CD4-positive, alpha-beta T cell treated with Interleukin-17A for 1 hour (primary cell): ENCODE results near the gene CARS2.

Experiments
- DNase-seq: peaks from one replicate; pipeline ENCODE4 v3.0.0-alpha.2; 2020

The CARS2 gene

GRCh38 chr13:110651726-110652230, 54.1 kb downstream of the CARS2 start:
- DNase-seq: no peak

- DNase-seq: no peak
Observed at GRCh38 chr13:110651271-110651670, 54.6 kb downstream of the CARS2 start.

DNA sequence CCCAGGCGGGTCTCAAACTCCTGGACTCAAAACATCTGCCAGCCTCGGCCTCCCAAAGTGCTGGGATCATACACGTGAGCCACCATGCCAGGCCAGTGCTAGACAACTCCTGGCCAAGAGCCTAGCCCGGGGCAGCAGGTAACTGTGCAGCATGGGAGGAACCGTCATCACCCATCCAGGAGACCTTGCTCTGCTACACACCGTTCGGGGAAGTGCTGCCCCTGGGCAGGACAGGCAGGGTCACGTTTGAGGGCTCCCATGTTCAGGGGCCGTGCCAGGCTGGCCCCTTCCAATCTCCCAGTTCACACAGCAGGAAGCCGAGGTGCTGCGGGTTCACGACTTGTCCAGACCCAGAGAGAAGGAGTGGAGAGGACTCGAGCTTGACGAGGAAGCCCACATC, 55.5 kb downstream of the CARS2 start:
- no peak for DNase-seq

DNA sequence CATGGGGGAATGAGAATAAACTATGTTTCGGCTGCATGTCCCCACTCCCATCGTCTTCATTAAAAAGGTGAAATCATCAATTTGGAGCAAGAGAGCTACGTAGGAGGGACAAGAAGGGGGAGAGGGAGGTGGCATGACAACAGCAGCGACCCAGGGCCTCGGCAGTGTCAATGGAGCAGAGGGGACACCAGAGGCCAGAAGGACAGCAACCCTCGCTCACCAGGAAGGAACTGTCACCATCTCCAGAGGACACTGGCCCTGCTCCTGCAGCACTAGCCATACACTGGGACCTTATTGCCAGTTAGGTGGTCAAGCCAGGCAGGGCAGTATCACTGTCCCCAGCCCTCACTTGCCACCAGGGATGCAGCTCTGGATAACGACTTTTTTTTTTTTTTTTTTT, 56.4 kb downstream of the CARS2 start:
- DNase-seq: no peak

DNA sequence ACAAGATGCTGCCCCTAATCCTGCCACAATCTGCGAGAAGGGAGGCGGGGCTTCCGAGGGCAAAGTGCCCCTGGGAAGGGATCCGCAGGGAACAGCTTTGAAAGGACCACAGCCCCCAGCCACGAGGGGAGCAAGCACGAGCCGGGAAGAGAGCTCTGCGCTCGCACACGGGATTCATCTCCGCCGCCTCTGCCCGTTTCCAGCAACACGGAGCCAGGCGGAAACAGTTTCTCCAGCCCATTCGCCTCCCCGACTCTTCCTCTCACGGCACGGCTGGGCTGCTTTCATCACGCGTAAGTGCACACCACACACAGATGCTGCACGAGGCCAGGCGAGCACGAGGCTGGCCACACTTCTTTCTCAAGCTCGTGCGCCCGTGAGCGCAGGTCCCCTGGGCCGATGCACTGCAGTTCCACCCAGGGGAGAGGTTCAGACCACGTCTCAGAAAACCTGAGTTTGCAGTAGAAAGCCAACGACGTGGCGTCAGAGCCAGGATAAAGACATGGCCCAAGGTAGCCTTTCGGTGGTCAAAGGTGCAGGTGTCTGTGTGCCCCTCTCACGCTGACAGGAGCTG, 57.0 kb downstream of the CARS2 start:
- DNase-seq: no peak

GRCh38 chr13:110648146-110648819, 57.6 kb downstream of the CARS2 start:
- DNase-seq: no peak

DNA sequence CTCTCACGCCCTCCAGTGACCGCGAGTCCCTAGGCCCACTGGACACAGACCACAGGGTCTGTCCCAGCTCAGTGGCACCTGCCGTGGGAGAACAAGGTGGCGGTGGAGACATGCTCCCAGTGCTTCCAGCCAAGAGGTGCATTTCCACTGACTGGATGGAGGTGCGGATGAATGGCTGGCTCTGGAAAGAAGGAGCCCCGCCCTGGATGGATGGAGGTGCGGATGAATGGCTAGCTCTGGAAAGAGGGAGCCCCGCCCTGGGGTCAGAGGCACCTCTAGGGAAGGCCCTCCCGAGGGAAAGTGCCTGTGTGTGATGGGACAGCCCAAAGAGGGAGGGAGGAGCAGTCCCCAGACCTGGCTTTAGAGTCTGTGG, 58.6 kb downstream of the CARS2 start:
- DNase-seq: no peak

GRCh38 chr13:110646442-110647364, 59.2 kb downstream of the CARS2 start:
- DNase-seq: no peak

DNA sequence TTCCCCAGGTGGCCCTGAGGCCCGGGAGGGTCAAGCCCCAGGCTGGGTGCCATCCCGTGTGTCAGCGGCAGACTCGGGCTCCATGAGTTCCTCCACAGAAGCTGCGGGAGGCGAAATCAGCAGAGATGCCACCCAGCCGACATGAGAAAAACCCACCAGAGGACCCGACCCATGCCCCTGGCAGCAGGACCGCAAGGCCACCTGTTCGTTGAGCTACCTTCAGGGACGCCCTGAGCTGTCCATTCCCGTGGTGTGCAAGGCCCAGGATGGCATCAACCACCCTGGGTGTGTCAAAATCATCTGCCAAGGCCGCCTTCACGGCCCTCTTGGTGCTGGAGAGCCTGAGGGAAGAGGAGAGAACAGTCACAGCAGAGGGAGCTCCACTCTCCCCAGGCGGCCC, 60.2 kb downstream of the CARS2 start:
- no peak for DNase-seq

GRCh38 chr13:110644892-110645521, 60.9 kb downstream of the CARS2 start:
- peak; percentile 51 for DNase-seq

- DNase-seq: no peak
Observed at GRCh38 chr13:110643768-110644421, 62.0 kb downstream of the CARS2 start.

DNA sequence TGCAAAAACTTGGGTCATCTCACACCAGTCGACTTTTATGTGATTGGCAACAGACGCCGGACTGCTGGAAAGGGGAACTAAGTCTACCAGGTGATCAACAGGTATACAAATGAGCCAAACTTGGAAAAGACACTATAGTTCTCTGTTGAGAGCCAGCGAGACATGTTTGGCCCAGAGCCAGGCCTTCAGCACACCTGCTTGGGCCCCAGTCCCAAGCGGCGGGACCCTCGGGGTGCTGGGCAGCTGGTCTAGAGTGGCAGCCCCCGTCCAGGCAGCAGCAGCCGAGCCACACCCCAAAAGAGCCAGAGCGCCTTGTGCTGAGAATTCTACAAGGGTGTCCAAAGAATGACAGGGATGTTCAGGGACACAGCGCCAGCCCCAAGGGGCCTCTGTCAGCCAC, 62.6 kb downstream of the CARS2 start:
- no peak for DNase-seq

GRCh38 chr13:110642291-110642981, 63.5 kb downstream of the CARS2 start:
- DNase-seq: no peak

- DNase-seq: no peak
Observed at GRCh38 chr13:110641055-110642015, 64.6 kb downstream of the CARS2 start.

DNA sequence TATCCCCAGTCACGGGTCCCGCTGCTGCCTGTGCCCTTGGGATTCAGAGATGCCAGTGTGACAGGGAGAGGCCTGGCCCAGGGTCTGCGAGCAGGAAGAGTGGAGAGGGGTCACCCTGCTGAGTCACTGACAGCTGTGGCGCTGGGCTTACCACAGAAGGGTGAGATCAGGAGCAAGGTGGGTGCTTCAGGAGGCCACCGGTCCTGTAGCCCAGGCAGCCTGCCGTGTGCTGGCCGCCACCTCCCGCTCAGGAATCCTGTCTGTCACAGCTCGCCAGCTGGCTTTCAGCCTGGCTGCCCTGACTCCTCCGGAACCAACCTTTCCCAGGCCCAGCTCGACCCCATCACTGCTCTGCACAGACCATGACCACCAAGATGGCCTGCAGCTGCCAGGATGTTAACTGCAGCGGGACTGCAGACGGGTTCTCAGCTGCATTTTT, 65.3 kb downstream of the CARS2 start:
- DNase-seq: no peak

- no peak for DNase-seq
Observed at GRCh38 chr13:110639935-110640334, 66.0 kb downstream of the CARS2 start.

DNA sequence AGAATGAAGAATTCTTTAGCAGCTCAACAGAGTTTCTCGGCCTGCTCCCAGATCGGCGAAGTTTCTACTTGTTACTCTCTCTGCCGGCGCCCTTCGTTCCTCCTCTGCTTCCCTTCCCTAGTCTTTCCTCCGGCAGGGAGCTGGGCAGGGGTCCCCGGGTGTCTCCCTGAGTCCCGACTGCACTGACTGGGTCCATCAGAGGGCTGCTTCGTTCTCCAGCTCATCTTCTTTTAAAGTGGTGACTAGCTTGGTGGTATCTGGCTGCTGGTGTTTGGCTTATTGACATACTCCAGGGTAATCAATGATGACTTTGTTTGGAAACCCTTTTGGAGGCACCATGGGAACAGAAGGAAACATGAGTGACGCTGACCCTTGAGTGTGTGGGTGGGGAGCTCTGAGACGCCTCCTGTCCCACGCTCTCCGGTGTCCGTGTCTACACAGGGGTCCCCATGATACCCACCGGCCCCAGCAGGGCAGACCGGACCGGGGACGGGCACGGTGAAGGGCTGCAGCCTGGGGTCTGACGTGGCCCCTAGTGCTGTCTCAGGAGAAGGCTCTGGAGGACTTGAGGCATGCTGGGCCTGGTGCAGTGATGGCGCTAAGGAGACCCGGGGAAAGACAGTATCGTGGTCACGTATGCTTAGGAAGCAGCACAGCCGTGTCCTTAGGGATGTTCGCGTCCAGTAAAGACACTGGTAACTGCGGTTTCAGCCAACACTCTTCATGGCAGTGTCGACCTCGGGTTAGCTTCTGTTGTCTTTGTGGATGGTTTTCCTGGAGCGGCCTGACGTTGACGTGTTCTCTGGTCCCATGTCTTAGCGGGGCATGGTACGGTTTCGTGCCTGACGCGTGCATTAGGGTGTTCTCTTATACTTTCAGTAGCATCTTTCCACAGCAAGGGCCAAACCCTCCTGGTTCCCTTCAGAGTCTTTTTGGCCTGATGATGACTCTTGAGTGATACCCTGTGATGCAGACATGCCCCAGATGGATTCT, 66.8 kb downstream of the CARS2 start:
- no peak for DNase-seq

DNA sequence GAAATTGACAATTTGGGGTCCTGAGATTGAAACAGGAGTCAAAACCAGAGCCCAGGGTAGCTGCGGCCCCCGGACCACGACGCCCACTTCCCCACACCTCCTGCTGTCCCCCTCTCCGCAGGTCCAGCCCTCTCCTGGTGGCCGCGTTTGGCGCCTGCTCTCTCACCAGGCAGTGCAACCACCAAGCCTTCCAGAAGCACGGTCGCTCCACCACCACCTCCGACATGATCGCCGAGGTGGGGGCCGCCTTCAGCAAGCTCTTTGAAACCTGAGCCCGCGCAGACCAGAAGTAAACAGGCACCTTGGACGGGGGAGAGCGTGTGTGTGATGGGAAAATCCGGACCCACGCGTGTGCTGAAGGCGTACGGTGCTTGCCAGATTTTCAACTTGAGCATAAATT, 67.7 kb downstream of the CARS2 start:
- no peak for DNase-seq

GRCh38 chr13:110637747-110638146, 68.2 kb downstream of the CARS2 start:
- no peak for DNase-seq

DNA sequence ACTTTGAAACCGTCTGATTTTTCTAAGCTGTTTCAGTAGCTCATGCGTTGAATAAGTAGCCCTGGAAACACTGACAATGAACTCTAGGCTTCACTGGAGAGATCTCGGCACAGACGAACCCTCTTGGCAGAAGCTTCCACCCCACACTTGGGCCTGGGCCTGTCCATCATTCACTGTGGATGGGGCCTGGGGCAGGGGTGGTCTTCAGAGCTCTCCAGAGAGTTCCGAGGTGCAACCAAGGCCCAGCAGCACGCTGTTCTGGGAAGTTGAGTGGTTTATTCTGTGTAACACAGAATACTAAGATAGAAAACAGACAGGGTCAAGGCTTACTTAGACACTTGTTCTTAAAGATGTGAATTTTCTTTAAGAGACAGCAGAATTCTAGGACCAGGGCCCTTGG, 68.6 kb downstream of the CARS2 start:
- no peak for DNase-seq
